ENCODE data around the gene MPP1.
"Not testable (repeated sequence)": the region's sequence is repeated elsewhere in the genome, so short reads cannot be mapped to it uniquely, and the experiment has no call there.

The MPP1 gene

DNA sequence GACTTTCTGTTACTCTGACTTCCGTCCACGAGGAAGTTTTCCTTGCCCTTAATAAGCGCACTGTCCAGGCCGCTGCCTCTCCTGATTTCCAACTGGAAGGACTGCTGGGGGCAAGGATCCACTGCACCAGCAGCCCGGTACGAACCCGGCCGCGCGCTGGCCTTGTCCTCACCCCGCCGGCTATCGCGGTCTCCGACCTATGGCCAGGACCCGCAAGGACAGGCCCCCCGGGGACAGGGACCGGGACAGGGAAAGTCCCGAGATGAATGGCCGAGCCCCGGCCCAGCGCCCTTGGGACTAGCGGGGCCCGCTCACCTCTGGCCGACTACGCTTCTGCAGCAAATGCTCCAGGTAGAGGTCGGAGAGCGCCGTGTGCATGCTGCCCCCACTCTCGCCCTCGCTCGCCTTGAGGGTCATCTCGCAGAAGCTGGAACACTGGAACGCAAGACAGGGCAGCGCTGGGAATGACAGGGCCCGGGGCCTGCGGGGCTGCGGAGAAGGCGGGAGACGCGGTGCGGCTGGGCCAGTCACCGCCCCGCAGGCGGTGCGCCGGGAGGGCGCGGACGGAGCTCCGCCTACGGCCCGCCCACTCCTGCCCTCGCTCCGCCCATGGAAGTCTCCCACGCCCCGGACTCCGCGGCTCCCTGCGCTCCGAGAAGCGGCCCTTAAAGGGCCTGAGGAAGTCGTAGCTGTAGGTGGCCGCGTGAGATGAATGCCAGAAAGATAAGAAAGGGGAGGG is at the start of gene MPP1:
Gene MPP1, minus strand, starts transcription at position 529 of the 739 bp plus-strand sequence. Its CDS starts 112 bp downstream, at position 417.
- DNase-seq: peak; percentile 73

DNA sequence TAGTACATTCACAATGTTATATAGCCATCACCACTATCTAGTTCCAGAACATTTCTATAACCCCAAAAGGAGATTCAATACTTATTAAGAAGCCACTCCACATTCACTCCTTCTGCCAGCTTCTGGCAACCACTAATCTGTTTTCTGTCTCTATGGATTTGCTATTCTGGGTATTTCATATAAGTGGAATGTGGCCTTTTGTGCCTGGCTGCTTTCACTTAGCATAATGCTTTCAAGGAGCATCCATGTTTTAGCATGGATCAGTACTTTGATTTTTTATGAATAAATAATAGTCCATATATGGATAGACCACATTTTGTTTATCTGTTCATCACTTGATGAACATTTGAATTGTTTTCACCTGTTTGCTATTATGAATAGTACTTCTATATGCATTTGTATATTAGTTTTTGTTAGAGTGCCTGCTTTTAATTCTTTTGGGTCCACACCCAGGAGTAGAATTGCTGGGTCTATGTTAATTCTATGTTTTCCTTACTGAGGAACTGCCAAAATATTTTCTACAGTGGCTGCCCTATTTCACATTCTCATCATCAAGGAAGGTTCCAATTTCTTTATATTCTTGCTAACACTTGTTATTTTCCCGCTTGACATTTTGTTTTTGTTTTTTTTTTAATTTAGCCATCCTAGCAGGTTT is 45.8 kb upstream of the MPP1 start:
- no peak for DNase-seq

DNA sequence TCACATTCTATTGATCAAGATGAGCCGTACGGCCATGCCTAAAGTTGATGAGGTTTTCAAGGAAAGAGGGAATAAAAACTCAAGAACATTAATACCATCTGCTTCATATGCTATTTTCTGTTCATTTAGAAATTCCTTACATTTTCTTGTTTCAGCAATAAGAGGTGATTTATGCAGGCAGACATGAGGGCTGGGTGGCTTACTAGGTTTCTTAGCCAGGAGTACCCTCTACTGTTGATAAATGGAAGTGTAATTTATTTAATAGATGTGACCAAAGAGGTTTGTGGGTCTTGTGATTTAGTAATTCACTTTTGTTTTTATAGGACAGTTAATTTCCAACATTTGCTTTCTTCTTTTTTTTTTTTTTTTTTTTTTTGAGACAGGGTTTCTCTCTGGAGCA is 35.6 kb upstream of the MPP1 start:
- DNase-seq: no peak

DNA sequence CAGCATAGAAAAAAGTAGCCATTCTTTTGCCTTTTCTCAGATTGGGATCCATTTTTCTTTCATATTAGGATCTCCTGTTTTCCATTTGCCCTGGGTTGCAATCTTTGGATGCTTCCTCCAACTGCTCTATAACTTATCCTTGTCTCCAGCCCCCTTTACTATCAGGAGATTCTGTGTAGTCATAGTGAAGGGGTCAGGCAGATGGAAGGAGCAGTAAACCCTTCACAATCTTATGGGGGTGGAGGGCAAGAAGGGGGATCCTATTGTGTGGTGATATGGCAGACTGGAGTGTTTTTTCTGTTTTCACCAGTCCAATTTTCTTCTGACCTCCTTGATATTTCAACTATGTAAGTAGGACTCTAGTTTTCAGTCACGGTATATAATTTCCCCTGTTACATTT is 30.9 kb upstream of the MPP1 start:
- no peak for DNase-seq

DNA sequence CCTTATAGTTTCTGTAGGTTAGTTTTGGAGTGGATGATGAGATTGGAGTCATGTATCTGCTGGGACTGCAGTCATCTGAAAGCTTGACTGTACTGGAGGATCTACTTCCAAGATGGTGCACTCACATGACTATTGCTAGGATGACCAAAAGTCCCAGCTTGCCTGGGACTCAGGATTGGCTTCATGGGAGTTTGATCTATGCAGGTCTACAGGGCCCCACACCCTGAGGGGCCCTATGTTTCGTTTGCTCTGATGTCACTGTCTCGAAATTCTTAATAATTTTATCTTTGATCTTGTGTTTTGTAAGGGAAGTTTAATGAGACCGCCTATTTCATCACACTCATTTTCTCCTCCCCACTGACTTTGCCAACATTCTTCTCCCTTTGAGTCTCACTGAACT is 29.3 kb upstream of the MPP1 start, which contains the start of gene SMIM9:
Gene SMIM9, minus strand, starts transcription at position 101 of the 400 bp plus-strand sequence. CDS start 3,806 bp downstream, outside the sequence.
- DNase-seq: no peak

DNA sequence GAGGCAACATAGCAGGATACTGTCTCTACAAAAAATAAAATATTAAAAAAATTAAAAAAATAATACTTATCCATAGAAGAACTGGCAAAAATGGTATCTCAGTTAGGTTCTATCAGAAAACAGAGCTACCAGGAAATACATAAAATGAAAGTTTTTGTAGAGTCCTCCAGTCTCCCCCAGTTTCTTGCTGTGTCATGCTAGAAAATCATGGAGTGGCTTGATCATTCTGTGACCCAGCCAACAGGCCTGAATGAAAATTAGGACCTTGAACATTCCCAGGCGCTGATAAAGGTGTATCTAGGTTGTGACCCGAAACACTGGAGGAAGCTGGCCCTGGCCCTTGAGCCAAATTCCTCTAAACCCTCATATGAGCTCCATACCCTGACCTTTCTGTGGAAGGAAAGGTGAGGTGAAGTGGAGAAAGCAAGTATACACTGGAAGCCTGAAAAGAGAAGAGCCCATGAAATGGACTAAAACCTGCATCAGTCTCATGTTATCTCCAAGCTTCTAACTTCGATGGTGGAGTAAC is 28.5 kb upstream of the MPP1 start:
- no peak for DNase-seq

DNA sequence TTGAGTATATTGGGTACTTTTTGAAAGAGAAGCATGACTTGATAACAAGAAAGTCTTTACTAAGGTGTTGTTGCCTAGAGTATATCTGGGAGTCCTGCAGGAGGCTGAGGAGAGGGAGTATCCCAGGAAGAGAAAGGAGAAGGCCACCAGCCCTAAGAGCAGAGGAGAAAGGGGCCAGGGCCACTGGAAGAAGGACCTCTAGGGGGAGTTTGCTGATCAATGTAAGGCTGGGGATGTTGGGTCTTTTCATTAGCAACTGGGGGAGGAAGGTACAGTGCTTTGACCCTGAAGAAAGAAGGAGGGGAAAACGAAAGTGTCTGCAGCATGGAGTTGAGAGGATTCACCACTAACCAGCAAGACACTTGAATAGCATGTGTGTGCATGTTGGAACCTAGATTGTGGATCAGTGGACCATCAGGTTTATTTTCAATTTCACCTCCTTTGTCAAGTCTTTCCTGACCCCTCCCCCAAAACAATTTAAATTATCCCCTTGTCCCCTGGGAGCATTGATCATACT is 24.7 kb upstream of the MPP1 start:
- no peak for DNase-seq

DNA sequence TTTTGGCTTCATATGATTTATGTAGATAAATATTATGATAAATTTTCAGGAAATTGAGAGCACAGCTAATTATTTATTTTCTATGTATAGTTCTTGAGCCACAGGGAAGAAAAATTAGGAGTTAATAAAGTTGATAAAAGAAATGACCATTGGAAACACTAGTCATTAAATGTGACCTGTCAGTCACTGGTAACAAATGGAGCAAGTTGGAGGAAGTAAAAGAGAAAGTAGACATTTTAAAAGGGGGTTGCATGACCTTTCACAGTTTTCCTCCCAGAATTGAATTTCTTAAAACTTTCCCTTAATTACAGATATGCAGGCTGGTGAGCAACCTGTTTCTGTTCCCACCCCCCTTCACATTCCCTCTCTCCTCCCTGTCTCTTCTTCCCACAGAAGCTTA is 23.8 kb upstream of the MPP1 start:
- no peak for DNase-seq

DNA sequence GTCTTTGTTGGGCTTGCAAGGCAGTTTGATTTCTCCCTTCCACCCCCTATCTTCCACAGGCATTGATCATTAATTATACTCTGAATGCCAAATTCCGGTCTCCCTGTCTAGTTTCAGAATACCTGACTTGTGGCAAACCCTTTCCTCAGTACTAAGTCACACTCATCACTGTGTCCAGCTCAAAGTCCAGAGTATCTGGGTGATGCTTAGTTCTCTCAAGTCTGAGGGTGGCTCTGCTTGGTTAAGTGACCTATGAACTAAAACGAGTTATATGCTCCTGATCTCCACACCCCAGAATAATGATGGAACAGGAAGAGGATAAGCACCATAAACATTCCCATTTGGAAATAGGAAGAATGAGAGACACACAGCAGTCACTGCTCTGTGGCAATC is 22.7 kb upstream of the MPP1 start:
- DNase-seq: no peak

DNA sequence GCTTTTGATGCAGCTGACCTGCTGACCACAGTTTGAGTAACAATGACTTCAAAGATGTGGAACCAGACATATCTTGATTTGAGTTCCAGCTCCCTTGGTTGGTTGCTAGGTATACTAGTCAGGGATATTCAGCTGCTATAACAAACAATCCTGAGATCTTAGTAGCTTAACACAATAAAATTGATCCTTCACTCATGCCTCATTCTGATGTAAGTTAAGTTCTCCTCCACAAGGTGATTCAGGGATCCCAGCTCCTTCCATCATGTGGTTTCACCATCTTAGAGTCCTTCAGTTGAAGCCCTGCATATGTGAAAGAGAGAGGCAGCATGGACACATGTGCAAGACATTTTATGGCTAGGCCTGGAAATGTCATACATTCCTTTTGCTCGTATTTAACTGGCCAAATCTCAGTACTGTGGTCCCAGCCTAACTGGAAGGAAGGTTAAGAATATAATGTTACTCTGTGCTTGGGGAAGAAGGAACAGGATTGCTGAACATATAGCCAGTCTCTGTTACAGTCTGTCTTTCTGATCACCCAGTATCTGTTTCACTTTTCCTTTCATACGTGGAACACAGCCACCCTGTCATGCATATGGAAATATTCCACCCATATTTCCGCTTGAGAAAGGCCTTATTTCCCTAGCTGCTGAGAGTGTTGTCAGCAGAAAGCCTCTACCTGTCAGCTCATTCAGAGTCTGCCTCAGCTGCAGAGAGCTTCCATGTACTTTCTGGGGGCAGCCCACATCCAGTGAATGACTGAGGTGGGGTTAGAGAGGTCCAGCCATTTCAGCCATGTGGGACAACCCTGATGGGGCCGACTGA is 22.1 kb upstream of the MPP1 start:
- no peak for DNase-seq

DNA sequence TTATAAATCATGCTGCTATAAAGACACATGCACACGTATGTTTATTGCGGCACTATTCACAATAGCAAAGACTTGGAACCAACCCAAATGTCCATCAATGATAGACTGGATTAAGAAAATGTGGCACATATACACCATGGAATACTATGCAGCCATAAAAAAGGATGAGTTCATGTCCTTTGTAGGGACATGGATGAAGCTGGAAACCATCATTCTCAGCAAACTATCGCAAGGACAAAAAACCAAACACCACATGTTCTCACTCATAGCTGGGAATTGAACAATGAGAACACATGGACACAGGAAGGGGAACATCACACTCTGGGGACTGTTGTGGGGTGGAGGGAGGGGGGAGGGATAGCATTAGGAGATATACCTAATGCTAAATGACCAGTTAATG is 20.3 kb upstream of the MPP1 start:
- DNase-seq: not testable (repeated sequence)

DNA sequence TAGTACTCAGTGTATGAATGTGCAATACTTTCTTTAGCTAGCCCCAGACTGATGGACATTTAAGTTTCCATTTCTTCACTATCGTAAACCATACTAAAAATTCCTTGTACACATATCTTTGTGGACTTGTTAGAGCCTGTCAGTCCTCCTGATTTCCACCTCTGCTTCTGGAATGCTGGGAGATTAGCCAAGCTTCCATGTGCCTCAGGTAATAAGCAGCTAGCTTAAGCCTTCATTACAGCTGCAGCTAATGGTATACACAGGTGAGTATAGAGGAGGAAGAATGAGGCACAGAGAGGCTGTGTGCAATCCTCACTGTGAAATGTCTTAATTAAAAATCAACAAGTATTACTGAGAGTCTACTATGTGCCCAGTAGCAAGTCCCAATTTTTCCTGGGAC is 19.4 kb upstream of the MPP1 start:
- DNase-seq: no peak

DNA sequence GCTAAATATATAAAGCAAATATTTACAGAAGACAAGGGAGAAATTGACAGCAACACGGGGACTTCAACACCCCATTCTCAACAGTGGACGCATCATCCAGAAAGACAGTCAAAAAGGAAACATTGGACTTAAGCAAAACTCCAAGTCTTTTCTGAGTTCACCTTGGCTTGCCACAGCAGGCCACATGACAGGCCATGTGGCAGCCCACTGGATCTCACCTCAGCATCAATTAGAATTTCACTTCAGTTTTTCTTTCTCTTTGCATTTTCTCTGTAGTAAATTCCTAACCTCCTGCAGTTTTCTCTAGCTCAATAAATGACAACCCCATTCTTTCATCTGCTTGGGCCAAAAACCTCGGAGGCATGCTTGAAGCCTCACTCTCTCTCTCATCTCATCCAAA is 16.7 kb upstream of the MPP1 start:
- no peak for DNase-seq

DNA sequence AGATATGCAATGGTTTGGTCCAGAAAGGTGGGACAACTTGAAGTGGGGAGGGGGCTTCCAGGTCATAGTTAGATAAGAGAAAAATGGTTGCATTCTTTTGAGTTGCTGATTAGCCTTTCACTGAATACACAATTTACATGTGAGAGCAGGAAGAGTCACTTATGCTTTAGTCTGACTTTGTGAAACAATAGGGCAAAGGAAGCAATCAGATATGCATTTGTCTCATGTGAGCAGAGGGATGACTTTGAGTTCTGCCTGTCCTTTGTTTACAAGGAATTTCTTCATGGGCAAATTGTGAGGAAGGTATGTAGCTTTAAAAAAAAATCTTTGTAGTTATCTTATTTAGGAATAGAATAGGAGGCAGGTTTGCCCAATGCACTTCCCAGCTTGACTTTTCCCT is 16.2 kb upstream of the MPP1 start:
- DNase-seq: no peak

DNA sequence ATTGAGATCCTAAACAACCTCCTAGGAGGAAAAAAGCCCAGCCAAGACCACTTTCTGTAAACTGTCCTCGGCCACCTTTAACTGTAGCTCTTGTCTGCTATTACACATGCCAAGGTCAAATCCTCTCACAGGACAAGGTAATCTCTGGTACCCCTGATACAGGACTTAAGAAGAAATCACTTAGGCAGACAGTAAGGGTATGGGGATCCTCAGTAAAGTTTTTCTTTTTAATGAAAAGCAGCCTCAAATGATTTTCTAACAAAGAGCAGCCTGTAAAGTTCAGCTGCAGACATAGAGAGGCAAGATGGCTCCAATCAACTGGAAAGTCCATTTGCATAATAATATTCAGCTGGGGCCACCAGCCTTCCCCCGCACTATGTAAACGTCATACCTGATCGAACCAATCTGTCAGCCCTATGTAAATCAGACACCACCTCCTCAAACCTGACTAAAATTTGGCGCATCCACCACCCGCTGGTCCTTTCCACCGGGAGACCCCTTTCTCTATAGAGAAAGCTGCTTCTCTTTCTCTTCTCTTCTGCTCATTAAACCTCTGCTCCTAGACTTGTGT is 14.6 kb upstream of the MPP1 start:
- no peak for DNase-seq

DNA sequence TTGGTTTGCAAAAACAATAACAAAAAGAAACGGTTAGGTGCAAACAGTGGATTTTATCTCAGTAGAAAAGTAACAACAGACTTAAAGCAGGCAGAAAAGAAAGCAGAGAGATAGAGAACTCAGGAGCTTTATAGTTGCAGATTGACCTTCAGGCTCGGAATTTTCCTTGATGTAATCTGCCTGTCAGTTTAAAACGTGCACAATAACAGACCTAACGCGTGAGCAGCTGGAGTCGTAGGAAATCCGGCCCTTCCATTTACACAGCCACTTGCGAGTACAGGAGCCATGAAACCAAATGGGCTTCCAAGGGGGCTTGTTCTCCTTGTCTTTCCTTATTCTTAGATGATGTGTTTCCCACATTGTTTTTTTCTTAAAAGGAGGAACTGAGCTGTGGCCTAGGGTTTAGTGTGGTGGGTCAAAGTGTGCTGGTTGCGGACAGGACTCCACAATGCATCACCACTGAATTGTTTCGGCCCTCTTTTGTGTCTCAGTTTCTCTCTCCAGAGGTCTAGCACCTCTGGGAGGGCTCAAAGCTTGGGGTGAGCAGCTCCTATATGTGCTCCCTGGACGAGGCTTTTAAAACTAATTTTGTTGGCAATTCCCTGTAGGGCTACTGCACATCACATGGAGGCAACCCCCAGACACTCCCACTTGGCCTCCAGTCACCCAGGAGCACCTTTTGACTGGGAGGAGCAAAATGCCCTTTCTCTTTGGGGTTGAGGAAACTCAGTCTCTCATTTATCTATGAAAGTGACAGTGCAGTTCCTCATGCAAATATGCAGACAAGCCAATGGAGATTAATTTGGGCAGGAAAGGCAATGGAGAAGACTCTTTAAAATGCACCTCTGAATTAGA is 13.9 kb upstream of the MPP1 start:
- no peak for DNase-seq

DNA sequence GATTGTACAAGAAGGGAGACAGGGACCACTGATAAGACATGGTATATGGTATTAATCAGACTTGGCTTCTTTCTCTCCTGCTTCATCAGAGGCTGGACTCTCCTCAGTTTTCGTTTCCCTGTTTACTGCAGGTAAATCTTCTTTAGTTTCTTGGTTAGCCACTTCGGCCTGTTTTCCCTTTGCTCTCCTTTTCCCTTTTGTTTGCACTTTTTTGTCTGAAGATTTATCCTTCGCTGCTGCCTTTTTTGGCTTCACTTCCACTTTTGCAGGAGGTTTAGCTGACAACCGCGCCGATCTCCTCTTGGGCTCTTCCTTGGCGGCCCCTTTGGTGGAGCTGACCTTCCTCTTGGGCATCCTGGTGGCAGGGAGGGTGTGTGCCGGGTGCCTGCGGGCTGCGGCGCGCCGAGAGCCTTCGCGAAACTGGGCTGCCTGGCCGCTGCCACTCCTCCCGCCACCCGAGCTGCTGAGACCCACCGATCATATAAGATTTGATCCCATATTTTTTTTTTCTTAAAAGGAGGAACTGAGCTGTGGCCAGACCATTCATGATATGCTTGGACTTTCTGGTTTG is 11.8 kb upstream of the MPP1 start:
- DNase-seq: not testable (repeated sequence)

DNA sequence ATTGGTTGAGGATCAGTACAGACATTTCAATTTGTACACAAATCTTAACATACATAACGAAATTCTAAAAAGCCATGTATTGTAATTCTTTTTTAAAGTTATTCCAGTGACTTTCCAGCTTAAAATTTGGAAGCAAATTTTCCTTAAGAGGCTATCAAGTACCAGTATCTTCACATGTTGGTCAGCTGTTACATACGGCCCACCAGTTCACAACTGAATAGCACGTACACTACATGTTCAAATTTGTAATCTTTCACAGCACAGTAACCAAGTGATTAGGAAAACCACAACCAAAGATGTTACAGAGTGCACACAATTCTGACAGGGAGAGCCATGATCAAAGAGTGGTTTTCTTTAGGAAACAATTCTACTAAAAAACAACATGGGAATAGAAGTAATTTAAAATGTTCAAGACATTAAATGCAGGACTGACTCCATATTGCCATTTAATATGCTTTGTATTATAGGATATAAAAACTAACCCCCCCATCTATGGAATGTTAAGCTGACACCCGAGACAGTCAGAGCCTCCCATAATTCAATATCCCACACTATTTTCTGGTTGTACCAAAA is 11.1 kb upstream of the MPP1 start:
- not testable (repeated sequence) for DNase-seq

DNA sequence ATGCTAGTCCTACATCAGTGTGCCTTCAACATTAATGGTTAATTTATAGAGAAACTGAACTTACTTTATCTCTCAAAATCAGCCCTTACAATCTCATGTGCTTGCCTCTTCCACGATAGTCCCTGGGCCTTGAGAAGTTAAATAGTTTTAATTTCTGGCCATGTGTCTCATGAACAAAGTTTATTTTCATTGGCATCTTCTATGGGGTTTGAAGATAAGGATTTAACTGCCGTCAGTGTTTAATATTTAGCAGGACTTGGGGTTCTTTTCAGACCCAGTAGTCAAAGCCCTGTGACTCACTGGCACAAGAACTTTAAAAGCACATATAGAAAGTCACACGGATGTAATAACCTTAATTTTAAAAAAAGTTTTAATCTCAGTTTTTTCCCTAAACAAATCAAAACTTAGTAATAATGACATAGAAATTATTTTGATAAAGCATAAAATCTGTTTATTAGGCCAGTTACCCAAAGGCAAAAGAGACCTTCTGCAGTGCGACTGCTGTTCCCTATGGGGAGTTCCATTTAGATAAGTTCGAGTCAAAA is 10.1 kb upstream of the MPP1 start:
- DNase-seq: no peak

DNA sequence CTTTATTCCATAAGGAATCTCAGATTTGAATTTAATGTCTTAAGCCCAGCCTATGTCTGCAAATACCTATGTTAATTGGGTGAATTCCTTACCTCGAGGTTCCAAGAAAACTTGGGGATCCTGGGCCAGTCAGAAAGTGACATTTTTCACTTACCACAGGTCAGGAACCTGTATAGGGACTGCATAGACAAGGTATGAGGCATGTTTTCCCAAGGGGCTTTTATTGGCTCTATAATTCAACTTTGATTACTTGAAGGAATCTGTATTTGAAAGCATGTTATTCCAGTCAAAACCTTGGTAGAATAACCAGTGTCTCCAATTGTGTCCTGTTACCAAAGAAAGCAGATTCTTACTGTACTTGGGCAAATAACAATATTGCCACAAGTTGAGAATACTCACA is 8.5 kb upstream of the MPP1 start:
- DNase-seq: no peak

Data from stimulated activated CD4-positive, alpha-beta T cell treated with anti-CD3 and anti-CD28 coated beads, Interleukin-4, amount 100 ng/mL, for 1 hour (primary cell).